GM19240 (cell line): ENCODE measurements around the gene COX20.
"Not testable (repeated sequence)": the region's sequence is repeated elsewhere in the genome, so short reads cannot be mapped to it uniquely, and the experiment has no call there.

Experiments
- DNase-seq: peaks from one replicate; pipeline ENCODE4 v3.0.0; 2011; ENCODE audit warnings: low spot score; ENCODE audit not compliant: insufficient read length

Gene COX20

GRCh38 chr1:244835276-244836134 lies at the start of gene COX20:
Gene COX20 (plus strand): TSS chr1:244835658. CDS start chr1:244835715, 57 bp downstream.
- DNase-seq, result no peak

GRCh38 chr1:244788493-244789275 lies 46.8 kb upstream of the COX20 start:
- no peak for DNase-seq

- DNase-seq, result no peak
These were observed 46.2 kb upstream of the COX20 start for GRCh38 chr1:244789276-244789580.

GRCh38 chr1:244789731-244790130 lies 45.7 kb upstream of the COX20 start:
- no peak for DNase-seq

GRCh38 chr1:244791061-244791460 lies 44.4 kb upstream of the COX20 start:
- DNase-seq, result no peak

- no peak for DNase-seq
These were observed 43.1 kb upstream of the COX20 start for GRCh38 chr1:244792188-244792850.

- DNase-seq, result no peak
These were observed 41.4 kb upstream of the COX20 start for GRCh38 chr1:244794071-244794470.

- not testable (repeated sequence) for DNase-seq
These were observed 40.9 kb upstream of the COX20 start for GRCh38 chr1:244794516-244794915.

- no peak for DNase-seq
These were observed 38.6 kb upstream of the COX20 start for GRCh38 chr1:244796719-244797406.

GRCh38 chr1:244800821-244801220 lies 34.6 kb upstream of the COX20 start:
- no peak for DNase-seq

GRCh38 chr1:244801246-244801645 lies 34.2 kb upstream of the COX20 start:
- peak; percentile 60 for DNase-seq

GRCh38 chr1:244802041-244802440 lies 33.4 kb upstream of the COX20 start:
- DNase-seq, result no peak

GRCh38 chr1:244802556-244803239 lies 32.8 kb upstream of the COX20 start:
- DNase-seq, result no peak

GRCh38 chr1:244804841-244805240 lies 30.6 kb upstream of the COX20 start:
- DNase-seq, result no peak

GRCh38 chr1:244807138-244807537 lies 28.3 kb upstream of the COX20 start:
- DNase-seq, result no peak

- no peak for DNase-seq
These were observed 25.2 kb upstream of the COX20 start for GRCh38 chr1:244810221-244810620.

GRCh38 chr1:244813327-244813726 lies 22.1 kb upstream of the COX20 start:
- DNase-seq, result no peak

GRCh38 chr1:244815600-244816099 lies 19.8 kb upstream of the COX20 start:
- DNase-seq, result no peak

- DNase-seq, result no peak
These were observed 18.0 kb upstream of the COX20 start for GRCh38 chr1:244817415-244817894.

GRCh38 chr1:244820131-244820530 lies 15.3 kb upstream of the COX20 start:
- no peak for DNase-seq

- DNase-seq, result no peak
These were observed 14.3 kb upstream of the COX20 start for GRCh38 chr1:244821134-244821533.
